H1 (cell line): Measurements from ENCODE around the gene AHNAK2.
"Not testable (repeated sequence)": the region's sequence is repeated elsewhere in the genome, so short reads cannot be mapped to it uniquely, and the experiment has no call there.

ENCODE experiments used
- CEBPB ChIP-seq: IDR thresholded peaks from 2 replicates; pipeline ENCODE4 v1.6.1; 2012; ENCODE audit warnings: low read depth, low read length
- CTBP2 ChIP-seq: IDR thresholded peaks from 2 replicates; pipeline ENCODE4 v1.7.0; 2011; ENCODE audit warnings: borderline replicate concordance, mild to moderate bottlenecking, moderate library complexity, mixed read lengths, low read length; ENCODE audit not compliant: insufficient read depth, insufficient read length
- CTCF ChIP-seq, 3 experiments: IDR thresholded peaks; 1 replicate in 2 of 3; 2 replicates in 1 of 3; pipeline versions ENCODE4 v1.5.1 to v1.6.1; 2011; ENCODE audit warnings: low read length in 3 of 3, mild to moderate bottlenecking in 3 of 3, inconsistent platforms in 2 of 3, low read depth in 1 of 3, moderate library complexity in 1 of 3; ENCODE audit not compliant: insufficient read depth in 1 of 3; ENCODE audit errors: control extremely low read depth in 1 of 3
- MAX ChIP-seq: IDR thresholded peaks from 2 replicates; pipeline ENCODE4 v1.6.1; 2012; ENCODE audit warnings: inconsistent platforms
- POLR2A ChIP-seq, 2 experiments: IDR thresholded peaks; 1 replicate in 1 of 2; 2 replicates in 1 of 2; pipeline ENCODE4 v1.6.1; 2011; ENCODE audit warnings: low read depth in 2 of 2, low read length in 2 of 2, mild to moderate bottlenecking in 2 of 2; ENCODE audit errors: control extremely low read depth in 1 of 2
- TEAD4 ChIP-seq: IDR thresholded peaks from 2 replicates; pipeline ENCODE4 v1.6.1; 2012; ENCODE audit warnings: low read depth, low read length, inconsistent platforms, mixed read lengths

GRCh38 chr14:104919152-104919992 lies 58.8 kb downstream of the AHNAK2 start:
- TF ChIP-seq CTCF (IDR thresholded peaks at IDR 0.05; ENCODE audit: control extremely low read depth in 1 of 3, insufficient read depth in 1 of 3, low read depth in 1 of 3, low read length in 3 of 3); MAX; CEBPB; POLR2A (IDR thresholded peaks at IDR 0.05; ENCODE audit: control extremely low read depth in 1 of 2, low read depth in 2 of 2, low read length in 2 of 2); TEAD4; CTBP2: not testable (repeated sequence)
